Right lobe of liver (tissue), 6 donors: Measurements from ENCODE around the gene CAMKK2. TPM values are rescaled to one million over a fixed set of nuclear protein-coding genes. Genes with fewer than 3 reads are reported as not detected.

Experiments
- ATAC-seq, 4 donors: fragments of 200-7000 bp; cut with Tn5 transposase; one replicate each; pipeline ENCODE4 v1.9.1; 2020; ENCODE audit warnings: mild to moderate bottlenecking in 4 of 4, moderate library complexity in 4 of 4
- DNase-seq, 3 donors: peaks; one replicate each; pipeline ENCODE4 v3.0.0-alpha.2; 2020
- H3K27ac ChIP-seq, 3 donors: fragments of 200-600 bp; one replicate each; pipeline ENCODE4 v1.8.0; 2022
- H3K27me3 ChIP-seq, 2 donors: fragments of 200-600 bp; one replicate each; pipeline ENCODE4 v1.8.0; 2022
- H3K36me3 ChIP-seq, 4 donors: fragments of 200-600 bp; sonication (generic) in 1 of 4; one replicate each; pipeline versions ENCODE4 v1.5.1 to v1.8.0; 2017 to 2022; ENCODE audit warnings: control low read depth in 1 of 4
- H3K4me1 ChIP-seq, 4 donors: fragments of 200-600 bp; sonication (generic) in 1 of 4; one replicate each; pipeline versions ENCODE4 v1.5.1 to v1.8.0; 2017 to 2022; ENCODE audit warnings: control low read depth in 1 of 4
- H3K4me3 ChIP-seq, 3 donors: fragments of 200-600 bp; one replicate each; pipeline ENCODE4 v1.8.0; 2022
- H3K9me3 ChIP-seq, 4 donors: fragments of 200-600 bp; sonication (generic) in 1 of 4; one replicate each; pipeline versions ENCODE4 v1.5.1 to v1.8.0; 2017 to 2022; ENCODE audit warnings: control low read depth in 1 of 4
- CTCF ChIP-seq, 4 donors: fragments of 200-600 bp in 3 of 4; fragments of 450-650 bp in 1 of 4; IDR thresholded peaks; one replicate each; pipeline versions ENCODE4 v1.5.1 to v1.8.0; 2016 to 2022; ENCODE audit warnings: antibody characterized with exemption in 4 of 4, mild to moderate bottlenecking in 2 of 4
- POLR2A ChIP-seq: fragments of 450-650 bp; IDR thresholded peaks from one replicate; pipeline ENCODE4 v1.6.1; 2017; ENCODE audit warnings: antibody characterized with exemption, mild to moderate bottlenecking
- WGBS: methylation state at CpG from one replicate; pipeline ENCODE4 v1.1.6; 2018; ENCODE audit warnings: low coverage, low lambda C conversion rate; ENCODE audit not compliant: insufficient coverage; ENCODE audit errors: missing lambda C conversion rate; 5-methylcytosine and 5-hydroxymethylcytosine counted together
- intact Hi-C, 2 donors: fragments of 100-400 bp; cut with DNase I; formaldehyde crosslinking; loops; one replicate each; pipeline versions ENCODE4 v1.11.2 to v1.14.1; 2022
- total RNA-seq, 6 experiments: library from RNA; depleted of rRNA in 2 of 6; stranded (reverse); fragments of >200 nt in 2 of 6; fragmentation: NEBNext Ultra II Directional in 3 of 6; extraction: Animal tissue kit (Norgen Biotek cat#: 25700) in 3 of 6; gene quantifications; one replicate each; pipeline versions ENCODE4 v1.1.0 to v1.2.4, GENCODE V29; 2016 to 2023
- donor health status: DM: no; HTN: yes; CAD: no.
- donor health status: DM: no; HTN: no; CAD: no.
- donor health status: DM: no; HTN: no; CAD: no.
- donor health status: DM: no; HTN: yes; CAD: no.
- donor health status: DM: no; HTN: yes; CAD: no.

Gene CAMKK2
- total RNA-seq, 6 experiments from 2014 or later, result 20.6 to 31.8 (median 24.1) TPM

- intact Hi-C loops, result no loop called here
- 96% methylated on average over 5 of the region's 5 CpGs for WGBS
- no peaks in the 10 kb centered on the region for H3K36me3 ChIP-seq
These were observed 6.1 kb downstream of the CAMKK2 start for GRCh38 chr12:121290410-121290809.

GRCh38 chr12:121289962-121290361, 6.5 kb downstream of the CAMKK2 start:
- TF ChIP-seq POLR2A (no peak), CTCF (IDR thresholded peaks at IDR 0.05) (no peak)
- H3K27ac ChIP-seq, result no peak overlapping the region
- no peaks in the 10 kb centered on the region for H3K36me3 ChIP-seq
- 73% methylated on average over 5 of the region's 7 CpGs for WGBS
- intact Hi-C loops, result no loop called here
- peak; percentile 33 to 75 (median 60) for ATAC-seq
- H3K27me3 ChIP-seq, result no peaks in the 10 kb centered on the region
- peaks cover 0 to 12% (median 3%) of the 10 kb centered on the region in 4 donors for H3K4me1 ChIP-seq
- DNase-seq, result no peak
- H3K9me3 ChIP-seq, result no peaks in the 10 kb centered on the region
- no peak overlapping the region for H3K4me3 ChIP-seq

More at GRCh38 chr12:121290410-121290809, 6.1 kb downstream of the CAMKK2 start:
- H3K27ac ChIP-seq, result no peak overlapping the region
- ATAC-seq (no peak), DNase-seq (no peak)
- H3K4me1 ChIP-seq, result peaks cover 0 to 15% (median 5%) of the 10 kb centered on the region in 4 donors
- no peak for TF ChIP-seq CTCF (IDR thresholded peaks at IDR 0.05)
- no peak for TF ChIP-seq POLR2A
- H3K27me3 ChIP-seq, result no peaks in the 10 kb centered on the region
- no peaks in the 10 kb centered on the region for H3K9me3 ChIP-seq
- no peak overlapping the region for H3K4me3 ChIP-seq

- intact Hi-C loops, result no loop called here
- Histone ChIP-seq H3K4me3 (no peak overlapping the region), H3K27me3 (no peaks in the 10 kb centered on the region), H3K9me3 (no peaks in the 10 kb centered on the region), H3K27ac (no peak overlapping the region), H3K4me1 (peaks cover 0 to 15% (median 1%) of the 10 kb centered on the region in 4 donors), H3K36me3 (no peaks in the 10 kb centered on the region)
- DNase-seq (no peak), ATAC-seq (no peak)
- 33% methylated on average over 9 of the region's 9 CpGs for WGBS
- no peak for TF ChIP-seq POLR2A
These were observed 7.5 kb downstream of the CAMKK2 start for GRCh38 chr12:121288986-121289385.

GRCh38 chr12:121288158-121288845, 8.2 kb downstream of the CAMKK2 start:
- WGBS, result 52% methylated on average over 10 of the region's 10 CpGs
- peaks cover 0 to 18% (median 1%) of the 10 kb centered on the region in 4 donors for H3K4me1 ChIP-seq
- H3K27me3 ChIP-seq, result no peaks in the 10 kb centered on the region
- no peak overlapping the region for H3K27ac ChIP-seq
- ATAC-seq (peak in 1 of 4 donors; percentile 16), DNase-seq (peak in 1 of 3 donors; percentile 41)
- no peaks in the 10 kb centered on the region for H3K9me3 ChIP-seq
- H3K4me3 ChIP-seq, result no peak overlapping the region
- intact Hi-C loops, result no loop called here
- TF ChIP-seq CTCF (IDR thresholded peaks at IDR 0.05) (no peak), POLR2A (no peak)
- H3K36me3 ChIP-seq, result peaks cover 0 to 3% (median 0%) of the 10 kb centered on the region in 4 donors

GRCh38 chr12:121287267-121287954, 9.1 kb downstream of the CAMKK2 start:
- DNase-seq, result peak in 1 of 3 donors; percentile 1
- H3K36me3 ChIP-seq, result peaks cover 0 to 6% (median 0%) of the 10 kb centered on the region in 4 donors
- intact Hi-C loops, result no loop called here
- H3K27me3 ChIP-seq, result no peaks in the 10 kb centered on the region
- no peak overlapping the region for H3K4me3 ChIP-seq
- H3K27ac ChIP-seq, result no peak overlapping the region
- WGBS, result 56% methylated on average over 3 of the region's 10 CpGs
- no peaks in the 10 kb centered on the region for H3K9me3 ChIP-seq
- no peak for ATAC-seq
- no peak for TF ChIP-seq POLR2A
- TF ChIP-seq CTCF (IDR thresholded peaks at IDR 0.05), result no peak
- H3K4me1 ChIP-seq, result peaks cover 0 to 18% (median 1%) of the 10 kb centered on the region in 4 donors
